Measurements from ENCODE around the gene KMT2D.

GRCh38 chr12:49026678-49027480 is 33.7 kb downstream of the KMT2D start:
- TF ChIP-seq CTCF (IDR thresholded peaks at IDR 0.05; ENCODE audit: extremely low read depth in 1 of 2, insufficient read depth in 1 of 2, low read depth in 1 of 2, low read length in 2 of 2) (no peak), POLR2A (IDR thresholded peaks at IDR 0.05; ENCODE audit: low read depth, low read length) (no peak), POLR2AphosphoS5 (IDR thresholded peaks at IDR 0.05; ENCODE audit: insufficient read depth, low read depth, low read length) (no peak), EZH2 (IDR thresholded peaks at IDR 0.05; ENCODE audit: borderline replicate concordance, low read depth, low read length, severe bottlenecking) (no peak)
- TF ChIP-seq, protein P1, sequence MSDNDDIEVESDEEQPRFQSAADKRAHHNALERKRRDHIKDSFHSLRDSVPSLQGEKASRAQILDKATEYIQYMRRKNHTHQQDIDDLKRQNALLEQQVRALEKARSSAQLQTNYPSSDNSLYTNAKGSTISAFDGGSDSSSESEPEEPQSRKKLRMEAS (IDR thresholded peaks at IDR 0.05; ENCODE audit: insufficient read depth, insufficient read length): no peak

All from endothelial cell of umbilical vein (primary cell).